Activated CD8-positive, alpha-beta T cell treated with anti-CD3 and anti-CD28 coated beads for 36 hours (primary cell): Measurements from ENCODE around the gene OR5H2. TPM values are rescaled to one million over a fixed set of nuclear protein-coding genes. Genes with fewer than 3 reads are reported as not detected.

Experiments
- ATAC-seq: fragments of 200-7000 bp; cut with Tn5 transposase; one replicate; pipeline ENCODE4 v1.10.0; 2021; ENCODE audit warnings: mild to moderate bottlenecking, moderate library complexity
- CTCF ChIA-PET: fragments of 350-600 bp; sonication (Branson Sonifier 250); formaldehyde crosslinking; loops from one replicate; lab custom pipeline; 2021; ENCODE audit warnings: antibody characterized with exemption; lab: Charles Lee
- POLR2A ChIA-PET: fragments of 350-600 bp; sonication (Branson Sonifier 250); formaldehyde crosslinking; loops from one replicate; lab custom pipeline; 2021; ENCODE audit warnings: antibody characterized with exemption; lab: Charles Lee
- DNase-seq: peaks from one replicate; pipeline ENCODE4 v3.0.0-alpha.2; 2020
- H3K27ac Mint-ChIP-seq: one replicate; pipeline ENCODE4 v1.8.0; 2021; ENCODE audit warnings: mild to moderate bottlenecking, mixed read lengths
- H3K27me3 Mint-ChIP-seq: one replicate; pipeline ENCODE4 v1.8.0; 2021; ENCODE audit warnings: mixed read lengths
- H3K36me3 Mint-ChIP-seq: one replicate; pipeline ENCODE4 v1.8.0; 2021; ENCODE audit warnings: low read depth, mixed read lengths
- H3K4me1 Mint-ChIP-seq: one replicate; pipeline ENCODE4 v1.8.0; 2021; ENCODE audit warnings: low read depth, mixed read lengths
- H3K4me3 Mint-ChIP-seq: one replicate; pipeline ENCODE4 v1.8.0; 2021; ENCODE audit warnings: mild to moderate bottlenecking, moderate library complexity, mixed read lengths
- H3K9me3 Mint-ChIP-seq: one replicate; pipeline ENCODE4 v1.8.0; 2021; ENCODE audit warnings: mixed read lengths
- CTCF ChIP-seq: fragments of 200-600 bp; IDR thresholded peaks from one replicate; pipeline ENCODE4 v1.8.0; 2022; ENCODE audit warnings: antibody characterized with exemption, mild to moderate bottlenecking
- intact Hi-C: fragments of 100-400 bp; cut with micrococcal nuclease; formaldehyde crosslinking; loops from one replicate; pipeline ENCODE4 v1.10.0; 2022
- total RNA-seq, 2 experiments: library from RNA; stranded (reverse); gene quantifications; one replicate each; pipeline ENCODE4 v1.2.3, GENCODE V29; 2021

OR5H2 gene
- total RNA-seq, 2 experiments from 2014 or later, result not detected

- Mint-ChIP-seq H3K9me3 (peaks cover 13% of the 10 kb centered on the region), H3K36me3 (no peaks in the 10 kb centered on the region), H3K27ac (no peak overlapping the region), H3K27me3 (no peaks in the 10 kb centered on the region), H3K4me1 (no peaks in the 10 kb centered on the region), H3K4me3 (no peak overlapping the region)
- POLR2A ChIA-PET, result no interaction called here
- ATAC-seq (no peak), DNase-seq (no peak)
- CTCF ChIA-PET, result interaction anchor here (1.5 kb wide), 1 partner anchor 13 kb away, joined by 5 read pairs; no protein-coding TSS in a partner anchor
- no peak for TF ChIP-seq CTCF
- intact Hi-C loops, result no loop called here
Observed at GRCh38 chr3:98272126-98272525, 10.2 kb upstream of the OR5H2 start.

GRCh38 chr3:98274914-98275313, 7.4 kb upstream of the OR5H2 start:
- DNase-seq (no peak), ATAC-seq (no peak)
- H3K4me3 Mint-ChIP-seq, result no peak overlapping the region
- intact Hi-C loops, result no loop called here
- POLR2A ChIA-PET, result no interaction called here
- TF ChIP-seq CTCF, result no peak
- H3K27me3 Mint-ChIP-seq, result no peaks in the 10 kb centered on the region
- CTCF ChIA-PET, result no interaction called here
- no peaks in the 10 kb centered on the region for H3K4me1 Mint-ChIP-seq
- H3K27ac Mint-ChIP-seq, result no peak overlapping the region
- H3K36me3 Mint-ChIP-seq, result no peaks in the 10 kb centered on the region
- H3K9me3 Mint-ChIP-seq, result peaks cover 7% of the 10 kb centered on the region

- POLR2A ChIA-PET, result no interaction called here
- Mint-ChIP-seq H3K9me3 (no peaks in the 10 kb centered on the region), H3K36me3 (no peaks in the 10 kb centered on the region), H3K4me1 (no peaks in the 10 kb centered on the region), H3K27me3 (peaks cover 5% of the 10 kb centered on the region), H3K4me3 (no peak overlapping the region), H3K27ac (no peak overlapping the region)
- intact Hi-C loops, result no loop called here
- ATAC-seq, result no peak
- no peak for TF ChIP-seq CTCF
- DNase-seq, result no peak
- CTCF ChIA-PET, result no interaction called here
Observed at GRCh38 chr3:98290916-98291315, 8.6 kb downstream of the OR5H2 start.

GRCh38 chr3:98291332-98291957, 9.1 kb downstream of the OR5H2 start:
- Mint-ChIP-seq H3K27me3 (peaks cover 5% of the 10 kb centered on the region), H3K4me1 (no peaks in the 10 kb centered on the region), H3K4me3 (no peak overlapping the region), H3K36me3 (no peaks in the 10 kb centered on the region), H3K9me3 (no peaks in the 10 kb centered on the region), H3K27ac (no peak overlapping the region)
- intact Hi-C loops, result no loop called here
- ChIA-PET CTCF (interaction anchor here (1.2 kb wide), 1 partner anchor 52 kb away, joined by 3 read pairs; no protein-coding TSS in a partner anchor), POLR2A (no interaction called here)
- TF ChIP-seq CTCF, result no peak
- no peak for DNase-seq
- no peak for ATAC-seq

GRCh38 chr3:98322101-98322500, 39.8 kb downstream of the OR5H2 start:
- no peak for ATAC-seq
- Mint-ChIP-seq H3K4me3 (no peak overlapping the region), H3K27me3 (peaks cover 10% of the 10 kb centered on the region), H3K36me3 (no peaks in the 10 kb centered on the region), H3K9me3 (no peaks in the 10 kb centered on the region), H3K27ac (no peak overlapping the region), H3K4me1 (no peaks in the 10 kb centered on the region)
- intact Hi-C loops, result no loop called here
- POLR2A ChIA-PET, result no interaction called here
- no peak for TF ChIP-seq CTCF
- DNase-seq, result no peak
- CTCF ChIA-PET, result no interaction called here
